GM12801 (cell line): ENCODE measurements around the gene MSL1.

Experiments used
- TF ChIP-seq, protein P1 (sequence below): IDR thresholded peaks from one replicate; pipeline ENCODE4 v1.5.1; 2011; ENCODE audit warnings: control low read depth; ENCODE audit not compliant: insufficient read length; ENCODE audit errors: extremely low read depth

MSL1 gene

DNA sequence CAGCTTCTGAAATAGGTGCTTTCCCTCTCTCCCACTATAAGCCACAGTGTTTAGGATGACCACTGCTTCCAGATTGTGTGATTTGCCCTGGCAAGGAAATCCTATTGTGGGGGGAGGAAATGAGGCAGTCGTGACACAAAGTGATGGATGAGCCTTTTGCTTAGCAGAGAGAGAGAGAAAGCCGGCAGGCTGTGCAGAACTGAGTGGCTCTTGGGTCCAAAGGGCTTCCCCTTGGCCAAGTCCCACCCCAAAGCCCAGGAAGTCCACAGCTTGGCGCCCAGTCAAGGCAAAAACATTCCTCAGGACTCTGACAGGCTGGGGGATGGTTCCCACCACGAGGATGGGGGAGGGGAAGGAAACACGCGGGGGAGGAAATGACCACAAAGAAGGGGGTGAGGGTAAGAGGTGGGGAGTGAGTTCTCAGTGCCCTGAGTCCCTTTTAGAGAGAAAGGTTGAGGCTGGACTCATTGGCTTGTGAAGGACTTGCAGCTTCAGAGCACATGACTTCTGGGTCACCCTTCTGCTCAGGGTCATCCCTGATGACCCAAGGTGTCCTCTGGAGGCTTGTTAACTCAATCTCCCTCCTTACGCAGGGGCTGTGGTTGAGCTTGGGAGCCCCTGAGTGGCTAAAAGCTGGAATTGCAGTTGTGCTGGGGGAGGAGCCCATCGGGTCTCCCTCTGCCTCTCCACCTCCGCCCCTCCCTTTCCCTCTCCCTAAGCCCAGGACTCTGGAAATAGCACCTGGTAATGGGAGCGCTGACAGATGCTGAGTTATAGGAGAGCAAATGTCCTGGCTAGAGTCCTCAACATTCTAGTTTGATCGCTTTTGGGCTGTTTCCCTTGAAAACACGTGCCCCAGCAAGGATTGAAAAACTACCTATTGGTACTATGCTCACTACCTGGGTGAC lies 10.3 kb upstream of the MSL1 start:
- TF ChIP-seq, protein P1, sequence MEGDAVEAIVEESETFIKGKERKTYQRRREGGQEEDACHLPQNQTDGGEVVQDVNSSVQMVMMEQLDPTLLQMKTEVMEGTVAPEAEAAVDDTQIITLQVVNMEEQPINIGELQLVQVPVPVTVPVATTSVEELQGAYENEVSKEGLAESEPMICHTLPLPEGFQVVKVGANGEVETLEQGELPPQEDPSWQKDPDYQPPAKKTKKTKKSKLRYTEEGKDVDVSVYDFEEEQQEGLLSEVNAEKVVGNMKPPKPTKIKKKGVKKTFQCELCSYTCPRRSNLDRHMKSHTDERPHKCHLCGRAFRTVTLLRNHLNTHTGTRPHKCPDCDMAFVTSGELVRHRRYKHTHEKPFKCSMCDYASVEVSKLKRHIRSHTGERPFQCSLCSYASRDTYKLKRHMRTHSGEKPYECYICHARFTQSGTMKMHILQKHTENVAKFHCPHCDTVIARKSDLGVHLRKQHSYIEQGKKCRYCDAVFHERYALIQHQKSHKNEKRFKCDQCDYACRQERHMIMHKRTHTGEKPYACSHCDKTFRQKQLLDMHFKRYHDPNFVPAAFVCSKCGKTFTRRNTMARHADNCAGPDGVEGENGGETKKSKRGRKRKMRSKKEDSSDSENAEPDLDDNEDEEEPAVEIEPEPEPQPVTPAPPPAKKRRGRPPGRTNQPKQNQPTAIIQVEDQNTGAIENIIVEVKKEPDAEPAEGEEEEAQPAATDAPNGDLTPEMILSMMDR = no peak

- TF ChIP-seq, protein P1 = no peak
Observed at GRCh38 chr17:40112191-40112711, 9.5 kb upstream of the MSL1 start.

DNA sequence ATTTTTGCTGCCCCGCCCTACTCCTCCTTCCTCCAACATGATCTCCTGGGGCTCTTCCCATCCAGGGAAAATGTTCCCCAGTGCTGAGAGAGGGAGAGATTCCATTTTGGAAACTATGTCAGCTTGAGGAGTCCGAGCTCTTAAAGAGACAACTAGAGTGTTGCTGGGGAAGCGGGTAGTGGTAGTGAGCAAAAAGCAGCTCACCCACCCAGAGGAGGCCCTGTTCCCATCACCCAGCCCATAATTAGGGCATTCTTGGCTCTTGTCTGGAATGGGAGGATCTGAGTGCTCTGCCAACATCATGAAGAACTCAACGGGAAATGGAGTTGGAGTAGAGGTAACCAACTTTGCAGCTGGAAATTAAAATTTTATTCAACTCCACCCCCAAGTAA lies 9.1 kb upstream of the MSL1 start:
- TF ChIP-seq, protein P1 = no peak

GRCh38 chr17:40113110-40113906 lies 8.5 kb upstream of the MSL1 start:
- TF ChIP-seq, protein P1 = no peak

- TF ChIP-seq, protein P1 = no peak
Observed at GRCh38 chr17:40113907-40114245, 7.9 kb upstream of the MSL1 start.

- TF ChIP-seq, protein P1 = no peak
Observed at GRCh38 chr17:40115101-40115436, 6.7 kb upstream of the MSL1 start.

DNA sequence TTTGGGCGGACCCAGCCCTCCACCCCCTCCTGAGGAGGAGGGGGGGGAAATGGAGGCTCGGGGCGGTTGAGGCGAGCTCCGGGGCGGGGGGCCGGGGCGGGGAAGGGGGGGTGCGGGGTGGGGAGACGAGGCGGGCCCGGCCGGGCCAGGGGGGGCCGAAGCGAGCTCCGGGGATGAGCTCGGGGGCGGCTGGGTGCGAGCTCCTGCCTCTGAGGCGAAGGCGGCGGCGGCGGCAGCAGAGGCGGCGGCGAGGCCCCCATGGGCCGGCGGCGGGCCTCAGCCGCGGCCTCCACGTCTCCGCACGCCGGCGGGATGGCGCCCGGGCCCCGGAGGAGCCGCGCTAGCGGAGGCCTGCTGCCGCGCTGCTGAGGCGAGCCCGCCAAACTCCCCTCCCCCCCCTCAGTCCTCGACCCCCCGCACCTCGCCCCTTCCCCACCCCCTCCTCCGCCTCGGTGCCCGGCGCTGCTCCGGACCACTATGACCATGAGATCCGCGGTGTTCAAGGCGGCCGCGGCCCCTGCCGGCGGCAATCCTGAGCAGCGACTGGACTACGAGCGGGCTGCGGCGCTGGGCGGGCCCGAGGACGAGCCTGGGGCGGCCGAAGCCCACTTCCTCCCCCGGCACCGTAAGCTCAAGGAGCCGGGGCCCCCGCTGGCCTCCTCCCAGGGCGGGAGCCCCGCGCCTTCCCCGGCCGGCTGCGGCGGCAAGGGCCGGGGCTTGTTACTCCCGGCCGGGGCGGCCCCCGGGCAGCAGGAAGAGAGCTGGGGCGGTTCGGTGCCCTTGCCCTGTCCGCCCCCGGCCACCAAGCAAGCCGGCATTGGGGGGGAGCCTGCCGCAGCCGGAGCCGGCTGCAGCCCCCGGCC lies 596 bp downstream of the MSL1 start:
- TF ChIP-seq, protein P1 = no peak
